Measurements from ENCODE around the gene ZFP64.

GRCh38 chr20:52196845-52197244 is 5.3 kb upstream of the ZFP64 start:
- no peak for TF ChIP-seq CTCF (IDR thresholded peaks at IDR 0.05; ENCODE audit: extremely low read depth in 1 of 2, insufficient read depth in 1 of 2, low read depth in 1 of 2, low read length in 2 of 2)
- no peak for TF ChIP-seq EZH2 (IDR thresholded peaks at IDR 0.05; ENCODE audit: borderline replicate concordance, low read depth, low read length, severe bottlenecking)
- no peak for TF ChIP-seq GATA2 (IDR thresholded peaks at IDR 0.05; ENCODE audit: insufficient read depth, insufficient read length, low read depth, low read length)
- TF ChIP-seq MAX (IDR thresholded peaks at IDR 0.05; ENCODE audit: insufficient read depth, insufficient read length) = no peak
- TF ChIP-seq POLR2AphosphoS5 (IDR thresholded peaks at IDR 0.05; ENCODE audit: insufficient read depth, low read depth, low read length) = no peak
- TF ChIP-seq POLR2A (IDR thresholded peaks at IDR 0.05; ENCODE audit: low read depth, low read length) = no peak
- TF ChIP-seq MYC (IDR thresholded peaks at IDR 0.05; ENCODE audit: low read depth, low read length) = no peak
- TF ChIP-seq JUN (IDR thresholded peaks at IDR 0.05; ENCODE audit: borderline replicate concordance, insufficient read depth, insufficient read length, low read depth) = no peak
